Fibroblast of lung (primary cell): ENCODE measurements around the gene KRTAP15-1.

Experiments used
- EZH2 ChIP-seq: IDR thresholded peaks from 2 replicates; pipeline ENCODE4 v1.5.1; 2012; ENCODE audit warnings: low read length, control low read depth, mild to moderate bottlenecking; ENCODE audit errors: missing control alignments
- TF ChIP-seq, protein P1 (sequence below), 2 donors: IDR thresholded peaks in 1 of 2; conservative IDR thresholded peaks in 1 of 2; 1 replicate in 1 of 2; 2 replicates in 1 of 2; pipeline ENCODE4 v1.5.1; 2011 to 2012; ENCODE audit warnings: low read length in 2 of 2, control low read depth in 1 of 2, inconsistent platforms in 1 of 2, low read depth in 1 of 2, mild to moderate bottlenecking in 1 of 2

DNA sequence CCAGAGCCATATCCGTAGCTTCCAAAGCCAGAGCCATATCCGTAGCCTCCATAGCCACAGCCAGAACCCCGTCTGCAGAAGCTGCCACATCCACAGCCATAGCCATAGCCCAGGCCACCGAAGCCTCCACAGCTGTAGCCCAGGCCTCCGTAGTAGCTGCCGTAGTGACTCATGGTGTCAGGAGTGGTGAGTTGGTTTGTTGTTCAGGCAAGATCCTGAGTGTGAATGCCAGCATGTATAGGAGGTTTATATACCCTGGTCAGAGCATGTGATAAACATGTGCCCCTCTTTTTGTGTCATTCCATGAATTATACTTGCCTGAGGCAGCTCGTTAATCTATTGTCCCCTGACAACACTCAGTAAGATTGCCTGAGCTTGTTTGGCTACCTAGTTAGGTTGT, 40.1 kb downstream of the KRTAP15-1 start, which contains the start of gene KRTAP19-1:
- TF ChIP-seq, protein P1, sequence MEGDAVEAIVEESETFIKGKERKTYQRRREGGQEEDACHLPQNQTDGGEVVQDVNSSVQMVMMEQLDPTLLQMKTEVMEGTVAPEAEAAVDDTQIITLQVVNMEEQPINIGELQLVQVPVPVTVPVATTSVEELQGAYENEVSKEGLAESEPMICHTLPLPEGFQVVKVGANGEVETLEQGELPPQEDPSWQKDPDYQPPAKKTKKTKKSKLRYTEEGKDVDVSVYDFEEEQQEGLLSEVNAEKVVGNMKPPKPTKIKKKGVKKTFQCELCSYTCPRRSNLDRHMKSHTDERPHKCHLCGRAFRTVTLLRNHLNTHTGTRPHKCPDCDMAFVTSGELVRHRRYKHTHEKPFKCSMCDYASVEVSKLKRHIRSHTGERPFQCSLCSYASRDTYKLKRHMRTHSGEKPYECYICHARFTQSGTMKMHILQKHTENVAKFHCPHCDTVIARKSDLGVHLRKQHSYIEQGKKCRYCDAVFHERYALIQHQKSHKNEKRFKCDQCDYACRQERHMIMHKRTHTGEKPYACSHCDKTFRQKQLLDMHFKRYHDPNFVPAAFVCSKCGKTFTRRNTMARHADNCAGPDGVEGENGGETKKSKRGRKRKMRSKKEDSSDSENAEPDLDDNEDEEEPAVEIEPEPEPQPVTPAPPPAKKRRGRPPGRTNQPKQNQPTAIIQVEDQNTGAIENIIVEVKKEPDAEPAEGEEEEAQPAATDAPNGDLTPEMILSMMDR (conservative IDR thresholded peaks at IDR 0.05 in 1 of 2, IDR thresholded peaks at IDR 0.05 in 1 of 2; ENCODE audit: low read depth in 1 of 2, low read length in 2 of 2), result no peak
- no peak for TF ChIP-seq EZH2
